Colonic mucosa (tissue), 4 donors: ENCODE data around the gene CDH16. TPM values are rescaled to one million over a fixed set of nuclear protein-coding genes. Genes with fewer than 3 reads are reported as not detected.
A peak's percentile ranks its signal among the peaks of the same experiment; 100 is the strongest.

Experiments
- DNase-seq: peaks from one replicate; pipeline ENCODE4 v3.0.0-alpha.2; 2020
- H3K27ac ChIP-seq: fragments of 200-600 bp; one replicate; pipeline ENCODE4 v1.8.0; 2021
- H3K27me3 ChIP-seq: fragments of 200-600 bp; one replicate; pipeline ENCODE4 v1.8.0; 2021
- H3K36me3 ChIP-seq: fragments of 200-600 bp; one replicate; pipeline ENCODE4 v1.8.0; 2021
- H3K4me1 ChIP-seq: fragments of 200-600 bp; one replicate; pipeline ENCODE4 v1.8.0; 2021; ENCODE audit warnings: mild to moderate bottlenecking
- H3K4me3 ChIP-seq: fragments of 200-600 bp; one replicate; pipeline ENCODE4 v1.8.0; 2021
- H3K9ac ChIP-seq, 2 donors: one replicate each; pipeline ENCODE4 v1.7.0; 2013; ENCODE audit warnings: control low read depth in 2 of 2, low read depth in 2 of 2, low read length in 2 of 2
- H3K9me3 ChIP-seq: fragments of 200-600 bp; one replicate; pipeline ENCODE4 v1.8.0; 2021
- intact Hi-C: fragments of 100-400 bp; cut with DNase I; formaldehyde crosslinking; loops from one replicate; pipeline ENCODE4 v1.14.1; 2022
- total RNA-seq, 2 donors: library from RNA; stranded (reverse); fragmentation: NEBNext Ultra II Directional in 1 of 2; extraction: Animal tissue kit (Norgen Biotek cat#: 25700) in 1 of 2; gene quantifications; one replicate each; pipeline ENCODE4 v1.2.1, GENCODE V29; 2021
- TF ChIP-seq, protein P1 (sequence below): fragments of 200-600 bp; IDR thresholded peaks from one replicate; pipeline ENCODE4 v1.8.0; 2022; ENCODE audit warnings: antibody characterized with exemption, mild to moderate bottlenecking
- donor health status: healthy.
- donor health status: DM: no; HTN: no; CAD: no.
- donor health status: DM: no; HTN: no; CAD: no.

Gene CDH16
- total RNA-seq, 2 donors from 2014 or later, result 0.72 to 1.8 TPM

DNA sequence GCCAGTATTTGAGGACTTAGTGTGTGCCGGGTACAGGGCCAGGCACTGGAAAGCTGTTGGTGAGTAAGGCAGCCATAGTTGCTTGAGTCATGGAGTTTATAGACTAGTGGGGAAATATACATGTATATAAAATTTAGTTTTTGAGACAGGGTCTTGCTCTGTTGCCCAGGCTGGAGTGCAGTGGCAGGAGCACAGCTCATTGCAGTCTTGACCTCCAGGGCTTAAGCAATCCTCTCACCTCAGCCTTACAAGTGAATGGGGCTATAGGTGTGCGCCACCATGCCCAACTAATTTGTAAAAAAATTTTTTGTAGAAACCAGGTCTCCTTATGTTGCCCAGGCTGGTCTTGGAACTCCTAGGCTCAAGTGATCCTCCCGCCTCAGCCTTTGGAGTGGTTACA, 36.0 kb downstream of the CDH16 start:
- DNase-seq, result no peak
- H3K4me1 ChIP-seq, result peaks cover 4% of the 10 kb centered on the region
- no peak overlapping the region for H3K9ac ChIP-seq
- no peak overlapping the region for H3K27ac ChIP-seq
- H3K9me3 ChIP-seq, result no peaks in the 10 kb centered on the region
- intact Hi-C loops, result no loop called here
- peaks cover 5% of the 10 kb centered on the region for H3K36me3 ChIP-seq
- TF ChIP-seq, protein P1, sequence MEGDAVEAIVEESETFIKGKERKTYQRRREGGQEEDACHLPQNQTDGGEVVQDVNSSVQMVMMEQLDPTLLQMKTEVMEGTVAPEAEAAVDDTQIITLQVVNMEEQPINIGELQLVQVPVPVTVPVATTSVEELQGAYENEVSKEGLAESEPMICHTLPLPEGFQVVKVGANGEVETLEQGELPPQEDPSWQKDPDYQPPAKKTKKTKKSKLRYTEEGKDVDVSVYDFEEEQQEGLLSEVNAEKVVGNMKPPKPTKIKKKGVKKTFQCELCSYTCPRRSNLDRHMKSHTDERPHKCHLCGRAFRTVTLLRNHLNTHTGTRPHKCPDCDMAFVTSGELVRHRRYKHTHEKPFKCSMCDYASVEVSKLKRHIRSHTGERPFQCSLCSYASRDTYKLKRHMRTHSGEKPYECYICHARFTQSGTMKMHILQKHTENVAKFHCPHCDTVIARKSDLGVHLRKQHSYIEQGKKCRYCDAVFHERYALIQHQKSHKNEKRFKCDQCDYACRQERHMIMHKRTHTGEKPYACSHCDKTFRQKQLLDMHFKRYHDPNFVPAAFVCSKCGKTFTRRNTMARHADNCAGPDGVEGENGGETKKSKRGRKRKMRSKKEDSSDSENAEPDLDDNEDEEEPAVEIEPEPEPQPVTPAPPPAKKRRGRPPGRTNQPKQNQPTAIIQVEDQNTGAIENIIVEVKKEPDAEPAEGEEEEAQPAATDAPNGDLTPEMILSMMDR, result no peak
- H3K27me3 ChIP-seq, result no peaks in the 10 kb centered on the region
- H3K4me3 ChIP-seq, result no peak overlapping the region

- Histone ChIP-seq H3K9ac (no peak overlapping the region), H3K9me3 (no peaks in the 10 kb centered on the region), H3K4me3 (no peak overlapping the region), H3K27ac (no peak overlapping the region), H3K4me1 (peaks cover 4% of the 10 kb centered on the region), H3K36me3 (peaks cover 5% of the 10 kb centered on the region), H3K27me3 (no peaks in the 10 kb centered on the region)
- intact Hi-C loops, result no loop called here
- no peak for DNase-seq
- TF ChIP-seq, protein P1, result no peak
These were observed 36.6 kb downstream of the CDH16 start for GRCh38 chr16:66881964-66882508.

DNA sequence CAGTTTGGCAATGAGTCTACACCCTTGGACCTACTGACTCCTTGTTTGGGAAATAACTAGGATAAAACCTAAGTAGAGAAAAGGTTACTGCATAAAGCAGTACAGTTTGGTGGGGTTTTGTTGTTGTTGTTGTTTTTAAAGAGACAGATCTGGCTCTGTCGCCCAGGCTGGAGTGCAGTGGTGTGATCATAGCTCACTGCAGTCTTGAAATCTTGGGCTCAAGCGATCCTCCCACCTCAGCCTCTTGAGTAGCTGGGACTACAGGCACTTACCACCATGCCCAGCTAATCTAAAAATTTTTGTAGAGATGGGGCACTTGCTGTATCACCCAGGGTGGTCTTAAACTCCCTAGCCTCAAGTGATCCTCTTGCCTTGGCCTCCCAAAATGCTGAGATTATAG, 37.1 kb downstream of the CDH16 start:
- intact Hi-C loops, result no loop called here
- TF ChIP-seq, protein P1, result no peak
- no peak overlapping the region for H3K9ac ChIP-seq
- H3K9me3 ChIP-seq, result no peaks in the 10 kb centered on the region
- H3K36me3 ChIP-seq, result peaks cover 5% of the 10 kb centered on the region
- no peak for DNase-seq
- H3K27me3 ChIP-seq, result no peaks in the 10 kb centered on the region
- peaks cover 4% of the 10 kb centered on the region for H3K4me1 ChIP-seq
- H3K27ac ChIP-seq, result no peak overlapping the region
- peak overlapping the region; percentile 82 for H3K4me3 ChIP-seq

GRCh38 chr16:66881014-66881417, 37.7 kb downstream of the CDH16 start:
- TF ChIP-seq, protein P1, result no peak
- Histone ChIP-seq H3K27ac (no peak overlapping the region), H3K4me3 (peak overlapping the region; percentile 82), H3K9ac (peak overlapping the region; percentile 68 to 90), H3K4me1 (peaks cover 4% of the 10 kb centered on the region), H3K27me3 (no peaks in the 10 kb centered on the region), H3K9me3 (no peaks in the 10 kb centered on the region), H3K36me3 (peaks cover 5% of the 10 kb centered on the region)
- no peak for DNase-seq
- intact Hi-C loops, result no loop called here

DNA sequence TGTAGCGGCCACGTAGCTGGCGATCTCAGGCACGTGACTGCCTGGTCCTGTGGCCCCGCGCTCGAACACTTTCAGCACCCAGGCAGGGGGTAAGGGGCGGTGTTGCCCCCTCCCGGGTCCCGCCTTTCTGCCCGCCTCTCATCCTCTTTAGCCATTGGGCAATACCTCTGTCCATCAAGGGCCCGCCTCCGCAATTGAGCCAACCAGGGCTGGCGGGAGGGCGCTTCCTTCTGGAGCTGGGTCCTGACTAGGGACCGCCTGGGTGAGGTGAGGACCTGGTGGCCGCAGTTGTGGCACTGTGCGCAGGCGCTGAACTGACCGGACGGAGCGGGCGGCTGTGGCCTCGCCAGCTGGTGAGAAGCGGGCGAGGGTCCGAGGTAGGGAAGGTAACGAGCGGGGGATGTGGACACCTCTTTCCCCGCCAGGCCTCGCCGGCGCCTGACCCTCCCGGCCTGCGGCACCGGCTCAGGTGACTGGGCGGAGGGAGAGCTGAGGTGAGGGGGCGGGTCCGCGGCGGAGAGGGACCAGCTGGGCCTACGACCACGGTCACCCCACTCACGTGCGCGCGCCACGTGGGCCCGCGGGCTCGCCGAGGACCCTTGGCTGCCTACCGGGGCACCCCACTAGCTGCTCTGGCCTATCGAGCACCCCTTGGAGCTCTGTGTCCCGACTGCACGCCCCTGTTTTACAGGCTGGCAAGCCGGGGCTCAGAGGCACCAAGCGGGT, 38.2 kb downstream of the CDH16 start, which contains the start of gene PDP2:
TSS of gene PDP2 (plus strand) at position 228 of the 726 bp plus-strand sequence. CDS start 3,770 bp downstream, outside the sequence.
- Histone ChIP-seq H3K27me3 (no peaks in the 10 kb centered on the region), H3K27ac (peak within 1 kb of the TSS; percentile 38), H3K9me3 (no peaks in the 10 kb centered on the region), H3K36me3 (peaks cover 5% of the 10 kb centered on the region), H3K9ac (peak within 1 kb of the TSS; percentile 68 to 90), H3K4me3 (peak within 1 kb of the TSS; percentile 82), H3K4me1 (peaks cover 4% of the 10 kb centered on the region)
- DNase-seq, result peak; percentile 98
- TF ChIP-seq, protein P1, result no peak
- intact Hi-C loops, result no loop called here
